GM19372 (cell line): ENCODE measurements around the gene MLN.

Experiments used
- ATAC-seq: cut with Tn5 transposase; IDR thresholded peaks from one replicate; pipeline ENCODE4 v1.9.1; 2021; ENCODE audit warnings: mild to moderate bottlenecking, low read depth, moderate library complexity; ENCODE audit not compliant: unreplicated experiment

Gene MLN

DNA sequence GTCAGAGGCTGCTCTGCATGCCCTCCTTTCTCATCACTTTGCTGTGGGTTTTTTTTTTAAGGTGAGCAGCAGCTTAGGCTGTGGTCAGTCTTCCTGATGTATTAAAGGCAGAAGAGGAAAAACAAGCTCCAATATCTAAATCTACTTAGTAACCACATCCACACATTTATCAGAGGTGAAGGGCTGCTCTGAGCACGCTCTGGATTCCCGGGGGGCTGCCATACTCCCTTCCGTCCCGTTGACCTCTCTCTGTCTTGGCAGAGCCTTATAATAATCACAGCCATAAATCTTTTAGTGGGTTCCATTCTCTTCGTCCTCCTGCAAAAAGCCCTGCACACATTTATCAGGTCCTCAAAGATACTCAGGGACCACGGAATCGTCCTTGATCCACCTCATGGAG lies 12.2 kb downstream of the MLN start:
- no peak for ATAC-seq

DNA sequence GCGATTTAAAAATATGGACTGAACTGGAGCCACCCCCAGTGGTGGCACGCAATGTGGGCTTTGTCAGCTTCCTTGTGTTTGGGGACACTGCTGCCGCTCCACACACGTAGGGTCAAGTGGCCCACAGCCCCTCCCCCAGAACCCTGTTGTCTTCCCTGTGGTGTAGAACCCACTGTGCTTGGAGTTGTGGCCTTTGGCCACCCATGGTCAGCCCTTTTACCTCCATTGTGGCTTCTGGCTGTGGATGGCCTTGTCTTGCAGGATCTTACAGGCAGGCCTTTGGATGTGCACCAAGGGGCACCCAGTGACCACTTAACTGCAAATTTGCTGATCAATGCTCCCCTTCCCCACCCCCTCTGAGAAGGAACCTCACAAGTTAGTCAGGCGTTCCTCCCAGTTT lies 12.9 kb downstream of the MLN start:
- ATAC-seq, result no peak

DNA sequence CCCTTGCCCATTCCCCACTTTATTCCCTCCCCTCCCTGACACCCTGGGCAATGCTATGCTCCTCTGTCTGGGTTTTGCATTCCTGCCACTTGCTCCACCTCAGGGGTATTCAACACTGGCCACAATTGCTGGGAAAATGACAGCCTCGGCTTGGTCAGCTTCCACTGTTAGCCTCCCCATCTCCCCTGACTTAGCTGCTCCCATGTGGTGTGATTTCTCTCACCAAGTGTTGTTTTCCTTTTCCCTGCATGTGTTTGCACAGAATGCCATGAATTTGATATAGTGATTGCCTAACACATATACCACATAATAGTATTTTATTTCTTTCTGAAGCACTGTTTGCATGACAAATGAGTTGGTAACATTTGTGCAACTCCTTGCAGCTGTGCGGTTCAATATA lies 13.4 kb downstream of the MLN start:
- ATAC-seq, result no peak

DNA sequence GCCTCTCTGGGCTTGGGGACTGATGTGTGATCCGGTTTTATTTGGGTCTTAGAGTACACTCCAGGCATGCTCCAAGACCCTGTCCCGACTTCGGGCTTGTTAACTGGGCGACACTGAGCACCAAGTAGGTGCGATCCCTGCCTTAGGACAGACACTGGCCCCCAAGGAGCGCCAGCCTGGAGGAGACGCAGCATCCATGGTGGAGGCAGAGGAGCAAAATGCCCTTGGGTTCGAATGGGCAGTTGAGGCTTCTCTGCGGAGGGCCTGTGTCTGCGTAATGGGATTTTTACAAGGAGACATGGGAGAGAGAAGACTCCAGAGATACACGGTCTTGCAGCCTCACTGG lies 14.3 kb downstream of the MLN start:
- ATAC-seq, result no peak

DNA sequence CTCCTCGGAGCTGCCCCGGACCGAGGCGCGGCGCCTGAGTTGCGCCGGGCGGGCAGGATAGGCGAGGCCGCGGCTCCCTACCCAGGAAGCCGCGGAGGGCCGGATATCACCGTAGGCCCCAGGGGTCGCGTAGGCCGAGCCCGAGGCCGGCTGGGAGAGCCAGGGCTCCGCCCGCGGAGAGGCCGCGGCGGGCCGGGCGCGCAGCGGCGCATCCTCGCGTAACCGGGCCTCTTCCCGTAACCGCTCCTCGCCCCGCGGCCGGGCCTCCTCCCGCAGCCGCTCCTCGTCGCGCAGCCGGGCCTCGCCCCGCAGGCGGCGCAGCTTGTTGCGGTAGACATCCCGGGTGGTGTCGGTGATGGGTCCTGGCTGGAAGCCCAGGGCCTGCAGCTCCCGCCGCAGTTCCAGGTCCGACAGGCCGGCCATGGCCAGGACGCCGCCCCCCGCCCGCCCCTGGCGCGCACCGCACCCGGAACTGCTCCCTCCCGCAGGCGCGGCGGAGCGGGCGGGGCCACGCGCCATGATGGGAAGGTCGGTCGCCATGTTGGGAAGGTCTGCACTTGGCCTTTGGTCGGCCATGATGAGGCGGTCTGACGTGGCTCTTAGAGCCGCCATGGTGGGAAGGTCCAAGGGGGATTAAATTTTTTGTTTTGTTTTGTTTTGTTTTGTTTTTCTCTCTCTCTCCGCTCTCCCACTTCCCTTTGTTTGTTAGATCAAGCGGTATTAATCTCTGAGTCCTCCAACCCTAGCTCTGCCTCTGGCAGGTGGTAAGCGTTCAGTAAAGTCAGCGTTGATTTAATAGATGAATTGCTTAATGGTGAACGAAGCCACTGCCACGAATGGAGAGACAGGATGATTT lies 14.9 kb downstream of the MLN start, which contains the start of gene LEMD2:
Gene LEMD2, minus strand, starts transcription at position 437 of the 856 bp plus-strand sequence. Its CDS starts 14 bp downstream, at position 423.
- peak; percentile 86 for ATAC-seq

DNA sequence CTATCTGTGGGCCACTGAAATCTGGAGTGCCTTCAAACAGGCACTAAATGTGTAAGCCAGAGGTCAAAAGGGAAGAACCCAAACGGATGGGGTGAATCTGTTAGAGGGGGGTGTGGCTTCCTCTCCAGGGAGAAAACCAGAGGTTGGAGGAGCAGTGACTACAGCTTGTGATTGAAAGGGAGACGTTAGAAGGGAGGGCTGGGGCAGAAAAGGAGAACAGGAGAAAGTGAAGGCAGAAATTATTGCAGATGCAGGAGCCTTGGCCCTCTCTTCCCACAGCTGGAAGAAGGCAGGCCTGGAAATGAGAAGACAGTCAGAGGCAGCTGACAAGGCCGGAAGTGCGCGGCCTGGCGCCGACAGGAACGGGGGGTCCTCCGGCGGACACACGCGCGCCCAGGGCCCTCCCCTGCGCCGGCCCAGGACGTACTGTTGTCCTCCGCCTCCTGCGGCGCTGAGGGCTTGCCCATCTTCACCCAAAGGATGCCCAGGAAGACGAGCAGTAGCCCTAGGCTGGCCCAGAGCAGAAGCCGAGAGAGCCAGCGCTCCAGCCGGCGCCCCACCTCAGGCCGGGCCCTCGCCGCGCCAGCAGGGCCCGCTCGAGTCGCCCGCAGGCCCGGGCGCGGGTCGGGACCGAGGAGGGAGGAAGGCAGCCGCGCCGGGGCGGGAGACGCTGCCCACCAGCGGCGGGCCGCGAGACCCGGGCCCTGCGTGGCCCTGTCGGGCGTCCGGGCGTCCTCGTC lies 15.7 kb downstream of the MLN start:
- ATAC-seq, result peak; percentile 53

DNA sequence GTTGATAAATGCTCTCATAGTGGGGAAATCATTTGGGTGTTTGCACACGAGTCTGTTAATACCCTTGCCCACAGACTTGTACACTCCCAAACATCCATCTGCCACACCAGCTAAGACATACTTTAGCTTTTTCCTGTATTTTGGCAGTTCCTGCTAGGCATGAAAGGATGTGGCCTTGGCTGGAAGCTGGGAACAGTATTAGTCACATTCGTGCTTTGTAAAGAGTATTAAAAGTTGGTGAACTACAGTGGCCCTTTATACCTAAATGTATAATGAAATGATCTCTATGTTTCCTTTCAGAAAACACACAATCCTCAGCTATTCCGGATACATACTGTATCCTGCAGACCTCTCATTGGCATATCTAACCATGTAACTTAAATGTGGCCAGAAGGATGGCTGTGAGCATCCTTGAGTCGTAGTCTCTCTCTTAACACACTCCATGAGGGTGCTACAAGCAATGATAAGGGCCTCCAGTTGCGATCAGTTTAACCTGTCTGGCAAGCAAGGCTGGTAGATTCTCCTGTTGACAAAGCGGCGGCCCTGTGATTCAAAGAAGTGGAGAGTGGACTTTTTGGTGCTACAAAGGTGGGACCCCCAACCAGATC lies 16.4 kb downstream of the MLN start:
- no peak for ATAC-seq

DNA sequence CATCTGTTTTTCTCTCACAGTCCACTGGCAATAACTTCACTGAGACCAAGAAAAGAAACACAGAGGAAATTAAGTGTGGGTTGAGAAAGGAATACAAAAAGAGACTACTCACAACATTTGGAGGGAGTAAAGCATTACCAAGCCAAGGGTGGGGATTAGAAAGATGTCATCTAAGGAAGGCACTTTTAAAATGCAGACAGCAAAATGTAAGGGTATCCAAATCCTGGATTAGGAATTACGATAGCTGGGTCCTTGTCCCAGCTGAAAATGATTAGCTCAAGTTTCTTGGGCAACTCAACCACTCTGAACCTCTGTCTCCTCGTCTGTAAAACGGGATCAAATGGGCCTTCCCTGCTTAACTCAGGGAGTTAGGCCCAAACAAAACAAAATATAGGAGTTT lies 17.1 kb downstream of the MLN start:
- no peak for ATAC-seq

DNA sequence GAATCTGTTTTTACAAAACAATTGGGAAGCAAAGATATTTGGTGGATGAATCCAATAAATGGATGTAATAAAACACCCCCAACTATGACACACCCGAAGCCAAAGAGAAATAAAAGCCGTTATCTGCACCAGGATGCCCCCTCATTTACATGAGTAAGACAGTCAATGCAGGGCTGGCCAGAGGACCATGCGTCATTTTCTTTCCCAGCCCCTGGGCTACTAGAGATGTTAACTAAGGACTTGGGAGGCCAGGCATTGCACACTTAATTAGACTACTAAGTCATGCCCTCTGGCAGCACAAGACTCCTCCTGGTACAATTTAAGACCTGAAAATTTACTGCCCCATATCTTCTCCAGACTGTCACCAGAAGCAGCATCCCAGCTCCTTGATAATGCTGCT lies 18.0 kb downstream of the MLN start:
- ATAC-seq, result no peak

DNA sequence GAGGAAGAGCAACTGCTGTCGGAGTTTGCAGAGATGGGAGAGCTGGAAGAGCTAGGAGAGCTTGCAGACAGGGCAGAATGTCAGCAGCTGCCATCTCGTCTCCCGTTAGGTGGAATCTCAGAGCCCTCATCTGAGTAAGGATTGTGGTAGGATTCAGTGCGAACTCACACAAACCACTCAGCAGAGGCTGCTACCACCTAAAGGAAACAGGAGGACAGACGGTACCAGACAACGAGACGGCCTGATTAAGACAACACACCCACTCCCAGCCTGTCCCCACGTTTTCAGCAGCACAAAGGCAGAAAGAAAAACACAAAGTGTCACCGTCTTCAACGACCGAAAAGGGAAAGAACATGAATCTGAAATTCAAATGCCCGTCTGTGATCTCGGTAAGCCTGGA lies 19.0 kb downstream of the MLN start:
- ATAC-seq, result no peak

DNA sequence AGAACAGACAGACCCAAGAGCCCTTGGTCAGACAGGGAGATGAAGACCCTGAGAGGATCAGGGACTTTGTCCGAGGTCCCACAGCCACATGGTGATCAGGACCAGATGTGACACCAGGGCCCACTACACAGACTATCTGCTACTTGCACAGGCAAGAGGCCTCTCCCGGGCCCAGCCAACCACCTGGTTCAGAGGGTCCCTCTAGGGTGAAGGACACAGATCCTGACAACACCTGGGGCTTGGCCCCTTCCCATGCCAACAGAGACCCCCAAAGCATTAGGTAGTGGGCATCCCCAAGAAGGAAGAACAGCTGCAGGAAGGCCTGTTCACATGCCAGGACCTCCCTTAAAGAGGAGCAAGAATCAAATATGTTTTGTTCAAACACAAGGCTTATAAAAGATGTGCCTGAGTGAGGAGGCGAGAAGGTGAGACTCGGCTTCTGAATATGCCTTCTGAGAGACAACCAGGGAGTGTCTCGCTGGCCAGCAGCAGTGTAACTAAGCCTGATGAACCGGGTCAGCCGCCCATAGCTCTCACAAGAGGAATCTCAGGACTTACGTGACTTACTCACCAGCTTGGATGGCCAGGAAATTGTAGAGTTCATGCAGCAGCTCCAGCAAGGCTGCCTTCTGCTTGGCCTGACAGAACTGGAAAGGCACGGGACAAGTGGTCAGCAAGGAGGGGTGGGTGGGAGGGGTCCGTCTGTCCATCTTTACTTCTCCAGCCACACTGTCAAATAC lies 19.9 kb downstream of the MLN start:
- ATAC-seq, result no peak

DNA sequence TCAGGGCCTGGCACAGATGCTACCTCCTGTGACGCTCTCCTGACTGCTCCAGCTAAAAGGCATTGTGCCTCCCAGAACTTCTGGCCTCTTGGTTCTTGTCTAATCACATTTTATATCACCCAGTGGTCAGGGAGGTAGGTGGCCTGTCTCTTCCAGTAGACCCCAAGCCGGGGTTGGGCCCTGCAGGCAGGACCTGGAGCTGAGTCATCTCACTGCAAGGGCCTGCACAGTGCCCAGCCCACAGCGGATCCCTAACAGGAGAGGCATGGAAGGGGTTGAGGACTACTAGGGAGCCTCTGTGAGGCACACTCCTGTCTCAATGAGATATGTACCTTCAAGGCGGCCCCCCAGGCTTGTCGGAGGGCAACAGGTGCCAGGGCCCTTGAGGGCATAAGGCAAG lies 21.2 kb downstream of the MLN start:
- no peak for ATAC-seq

DNA sequence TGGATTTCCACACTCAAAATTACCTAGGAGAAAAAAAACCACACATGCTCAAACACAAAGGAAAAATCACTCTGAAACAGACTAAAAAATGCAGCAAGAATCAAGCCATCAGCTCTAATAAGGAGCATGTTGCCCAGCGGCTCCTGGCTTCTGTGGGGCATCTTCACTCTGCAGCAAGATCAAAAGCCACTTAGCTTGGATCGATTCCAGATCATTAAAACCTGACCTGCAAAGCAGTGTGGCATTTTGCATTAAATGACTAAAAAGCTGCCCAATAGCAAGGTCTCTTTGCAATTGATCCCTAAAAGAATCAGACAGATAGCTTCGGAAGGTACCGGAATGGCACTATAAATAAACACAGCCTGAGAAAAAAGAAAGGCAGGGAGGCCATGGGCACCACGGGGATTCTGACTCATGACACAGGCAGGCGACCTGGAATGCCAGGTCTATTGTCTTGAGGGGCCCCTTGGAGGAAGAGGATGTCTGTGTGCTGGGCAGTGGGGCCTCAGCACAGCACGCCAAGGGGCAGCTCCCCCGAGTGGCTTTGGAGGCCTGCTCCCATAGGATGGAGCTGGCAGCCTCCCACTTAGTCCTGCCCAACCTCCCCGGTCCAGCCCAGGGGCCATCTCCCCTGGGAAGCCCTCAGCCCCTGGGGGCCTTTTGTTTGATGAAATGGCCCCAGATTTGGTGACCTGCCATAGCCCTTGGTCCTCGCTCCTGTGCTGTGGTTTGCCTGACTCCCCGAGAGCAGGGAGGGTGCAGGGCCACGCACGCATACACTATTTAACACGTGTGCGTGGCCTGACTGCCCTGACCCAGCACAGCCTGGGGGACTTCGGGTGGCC lies 22.4 kb downstream of the MLN start:
- no peak for ATAC-seq

DNA sequence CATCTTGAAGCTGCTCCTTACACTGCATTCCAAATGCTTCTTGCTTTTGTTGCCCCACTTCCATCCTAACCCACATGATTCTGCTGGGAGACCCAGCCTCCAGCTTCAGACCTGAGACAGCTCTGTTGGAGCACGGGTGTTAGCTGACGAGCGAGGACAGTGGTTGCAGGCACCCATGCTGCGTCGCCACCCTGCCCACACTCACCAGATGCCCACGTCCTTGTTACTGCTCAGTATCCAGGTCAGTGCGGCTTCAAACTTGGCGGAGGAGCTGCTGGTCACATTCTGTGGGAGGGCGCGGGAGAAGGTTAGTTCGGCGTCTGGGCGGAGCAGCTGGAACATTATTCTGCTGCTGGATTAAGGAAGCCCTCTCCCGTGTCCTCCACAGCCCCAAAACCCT lies 23.9 kb downstream of the MLN start:
- ATAC-seq, result no peak

DNA sequence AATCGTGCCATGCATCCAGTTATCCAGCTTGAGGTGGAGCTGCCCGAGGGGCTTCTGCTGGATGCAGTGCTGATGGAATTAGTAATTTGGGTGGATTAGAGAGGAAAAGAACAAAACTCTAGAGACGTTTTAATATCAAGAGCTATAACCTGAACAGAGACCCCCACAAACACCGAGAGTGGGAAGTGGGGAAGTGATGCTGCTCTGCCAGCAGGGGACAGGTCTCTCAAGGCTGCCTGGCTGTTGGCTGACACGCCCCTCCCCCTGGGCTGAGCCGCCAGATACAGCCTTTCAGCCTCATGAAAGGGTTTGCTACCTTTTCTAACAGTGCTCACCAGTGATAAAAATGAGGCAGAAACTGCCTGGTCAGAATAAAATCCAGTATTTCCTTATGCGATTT lies 24.5 kb downstream of the MLN start:
- no peak for ATAC-seq

DNA sequence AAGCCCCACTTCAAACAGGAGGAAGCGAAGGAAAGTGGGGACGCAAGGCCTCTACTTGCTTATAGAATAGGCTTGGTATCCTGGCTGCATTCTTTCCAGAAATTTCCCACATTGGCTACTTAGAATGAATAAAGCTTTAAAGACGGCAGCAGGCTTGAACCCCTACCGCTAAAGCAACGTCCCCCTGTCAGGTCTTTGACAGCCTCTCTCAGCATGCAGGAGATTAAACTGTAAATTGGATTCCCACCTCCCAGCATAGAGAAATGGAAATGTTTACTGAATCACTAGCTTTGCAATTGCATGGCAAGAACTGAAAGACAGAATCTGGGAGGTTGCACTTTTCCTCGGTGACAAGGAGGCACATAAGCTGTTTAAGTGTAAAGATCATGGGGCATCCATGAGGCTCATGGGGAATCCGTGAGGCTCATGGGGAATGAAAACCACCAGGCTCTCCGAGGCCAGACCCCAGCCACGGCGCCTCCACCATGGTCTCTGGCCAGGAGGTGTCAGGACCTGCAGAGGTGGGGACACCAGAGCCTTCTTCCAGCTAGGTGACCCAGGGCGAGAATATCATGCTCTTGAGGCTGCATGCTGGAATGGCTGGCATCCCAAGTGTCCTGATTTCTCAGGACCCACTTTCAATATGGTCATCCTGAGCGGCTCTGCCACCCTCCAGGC lies 25.2 kb downstream of the MLN start:
- ATAC-seq, result no peak

DNA sequence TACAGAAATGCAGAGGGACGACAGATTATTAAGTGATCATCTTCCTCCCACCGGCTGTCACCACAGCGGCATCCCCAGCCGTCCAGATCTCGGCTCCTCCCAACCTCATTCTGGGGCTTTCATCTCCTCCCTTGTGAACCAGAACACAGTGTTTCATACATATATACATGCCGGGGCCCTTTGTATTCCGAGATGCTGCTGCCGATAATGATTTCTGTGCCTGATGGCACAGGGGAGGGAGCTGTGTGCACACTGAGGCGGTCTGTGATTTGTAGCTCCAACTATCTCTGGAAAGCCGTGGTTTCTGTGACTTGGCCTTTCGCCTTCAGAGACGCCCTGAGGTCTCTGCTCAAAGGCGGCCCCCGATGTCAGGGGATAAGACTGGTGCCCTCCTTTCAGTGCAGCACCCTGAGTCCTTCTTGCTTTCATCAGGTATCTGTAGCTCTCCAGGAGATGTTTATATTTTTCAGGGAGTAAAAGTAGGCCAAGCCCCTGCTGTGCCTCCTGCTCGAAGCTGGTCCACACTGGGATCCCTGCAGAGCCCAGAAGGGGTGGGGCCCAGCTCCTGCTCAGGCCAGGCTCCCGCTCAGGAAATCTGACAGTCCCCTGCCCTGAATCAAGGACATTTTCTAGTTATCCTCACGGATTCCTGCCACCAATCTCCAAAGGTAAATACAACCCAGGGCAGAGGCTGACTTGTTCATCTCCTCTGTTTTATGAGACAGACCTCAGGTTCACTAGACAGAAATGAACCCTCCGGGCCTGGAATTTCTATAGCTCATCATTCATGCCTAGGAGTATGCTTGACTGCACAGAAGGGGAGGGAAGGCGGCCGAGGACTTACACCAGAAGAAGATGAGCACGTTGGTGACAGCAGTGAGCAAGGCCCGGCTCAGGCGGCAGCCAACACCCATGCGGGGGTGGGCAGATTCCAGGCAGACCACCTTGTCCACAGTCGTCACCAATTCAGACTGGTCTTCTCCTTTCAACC lies 26.1 kb downstream of the MLN start:
- ATAC-seq, result no peak

DNA sequence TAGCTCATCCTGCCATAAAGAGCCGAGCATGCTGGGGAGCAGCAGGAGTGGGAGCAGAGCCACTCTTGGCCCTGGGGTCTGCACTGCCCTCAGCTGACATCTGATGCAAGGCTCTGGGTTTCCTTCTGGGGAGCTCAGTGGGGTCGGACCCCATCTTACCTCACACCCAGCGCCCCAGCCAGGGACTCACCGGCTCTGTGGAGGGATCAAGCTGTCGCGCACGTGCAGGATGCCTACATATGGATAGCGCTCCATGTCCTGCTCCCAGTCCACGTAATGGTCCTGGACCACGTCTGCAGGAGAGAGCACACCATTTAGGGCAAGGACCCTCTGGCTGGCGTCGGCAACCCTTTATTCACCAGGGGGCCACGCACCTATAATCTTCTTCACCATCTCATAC lies 27.0 kb downstream of the MLN start:
- no peak for ATAC-seq
